ENCODE data around the gene MYO5A.

The MYO5A gene

GRCh38 chr15:52379395-52380106 is 149.1 kb downstream of the MYO5A start:
- in situ Hi-C loops (cut with HindIII; ENCODE audit: low sequenced_read_pairs): no loop called here

GRCh38 chr15:52378746-52379394 is 149.8 kb downstream of the MYO5A start:
- in situ Hi-C loops (cut with HindIII; ENCODE audit: low sequenced_read_pairs): no loop called here

GRCh38 chr15:52370010-52370409 is 158.7 kb downstream of the MYO5A start:
- in situ Hi-C loops (cut with HindIII; ENCODE audit: low sequenced_read_pairs): no loop called here

GRCh38 chr15:52369455-52369854 is 159.2 kb downstream of the MYO5A start:
- in situ Hi-C loops (cut with HindIII; ENCODE audit: low sequenced_read_pairs): no loop called here

GRCh38 chr15:52369030-52369429 is 159.7 kb downstream of the MYO5A start:
- in situ Hi-C loops (cut with HindIII; ENCODE audit: low sequenced_read_pairs): no loop called here

GRCh38 chr15:52368402-52368801 is 160.3 kb downstream of the MYO5A start:
- in situ Hi-C loops (cut with HindIII; ENCODE audit: low sequenced_read_pairs): no loop called here

- in situ Hi-C loops (cut with HindIII; ENCODE audit: low sequenced_read_pairs): no loop called here
Observed at GRCh38 chr15:52362497-52362896, 166.2 kb downstream of the MYO5A start.

GRCh38 chr15:52361975-52362494 is 166.6 kb downstream of the MYO5A start:
- in situ Hi-C loops (cut with HindIII; ENCODE audit: low sequenced_read_pairs): no loop called here

- in situ Hi-C loops (cut with HindIII; ENCODE audit: low sequenced_read_pairs): no loop called here
Observed at GRCh38 chr15:52361494-52361893, 167.2 kb downstream of the MYO5A start.

- in situ Hi-C loops (cut with HindIII; ENCODE audit: low sequenced_read_pairs): no loop called here
Observed at GRCh38 chr15:52360229-52361203, 168.2 kb downstream of the MYO5A start.

GRCh38 chr15:52359722-52360121 is 169.0 kb downstream of the MYO5A start:
- in situ Hi-C loops (cut with HindIII; ENCODE audit: low sequenced_read_pairs): no loop called here

GRCh38 chr15:52357949-52358348 is 170.7 kb downstream of the MYO5A start:
- in situ Hi-C loops (cut with HindIII; ENCODE audit: low sequenced_read_pairs): no loop called here

GRCh38 chr15:52352086-52352485 is 176.6 kb downstream of the MYO5A start:
- in situ Hi-C loops (cut with HindIII; ENCODE audit: low sequenced_read_pairs): no loop called here

- in situ Hi-C loops (cut with HindIII; ENCODE audit: low sequenced_read_pairs): no loop called here
Observed at GRCh38 chr15:52351206-52351908, 177.3 kb downstream of the MYO5A start.

- in situ Hi-C loops (cut with HindIII; ENCODE audit: low sequenced_read_pairs): no loop called here
Observed at GRCh38 chr15:52350423-52350822, 178.3 kb downstream of the MYO5A start.

- in situ Hi-C loops (cut with HindIII; ENCODE audit: low sequenced_read_pairs): no loop called here
Observed at GRCh38 chr15:52349052-52349700, 179.5 kb downstream of the MYO5A start.

- in situ Hi-C loops (cut with HindIII; ENCODE audit: low sequenced_read_pairs): no loop called here
Observed at GRCh38 chr15:52348056-52348745, 180.5 kb downstream of the MYO5A start.

GRCh38 chr15:52344592-52344991 is 184.1 kb downstream of the MYO5A start:
- in situ Hi-C loops (cut with HindIII; ENCODE audit: low sequenced_read_pairs): no loop called here

GRCh38 chr15:52343831-52344230 is 184.8 kb downstream of the MYO5A start:
- in situ Hi-C loops (cut with HindIII; ENCODE audit: low sequenced_read_pairs): no loop called here

Measured in DLD1 (cell line).